Measurements from ENCODE around the gene PRKG1.

GRCh38 chr10:51569467-51569866 lies 495.2 kb downstream of the PRKG1 start:
- no peak for TF ChIP-seq NRF1 (IDR thresholded peaks at IDR 0.05; ENCODE audit: low read depth, low read length)
- TF ChIP-seq SIN3A (conservative IDR thresholded peaks at IDR 0.05 in 1 of 2, IDR thresholded peaks at IDR 0.05 in 1 of 2; ENCODE audit: low read depth in 1 of 2, low read length in 2 of 2): no peak
- TF ChIP-seq CEBPB (IDR thresholded peaks at IDR 0.05; ENCODE audit: low read depth, low read length): no peak
- no peak for TF ChIP-seq POLR2AphosphoS5 (IDR thresholded peaks at IDR 0.05; ENCODE audit: low read depth, low read length)
- no peak for TF ChIP-seq CTCF (IDR thresholded peaks at IDR 0.05; ENCODE audit: control extremely low read depth in 1 of 3, insufficient read depth in 1 of 3, low read depth in 1 of 3, low read length in 3 of 3)
- no peak for TF ChIP-seq MAFK (IDR thresholded peaks at IDR 0.05; ENCODE audit: low read depth, low read length)
- no peak for TF ChIP-seq MAX (IDR thresholded peaks at IDR 0.05)

Measured in H1 (cell line).